ENCODE results near the gene HNRNPA3.

GRCh38 chr2:177241711-177242120 lies 29.1 kb downstream of the HNRNPA3 start:
- TF ChIP-seq EZH2phosphoT487 (IDR thresholded peaks at IDR 0.05; ENCODE audit: borderline replicate concordance, low read length) = no peak
- TF ChIP-seq, protein P1, sequence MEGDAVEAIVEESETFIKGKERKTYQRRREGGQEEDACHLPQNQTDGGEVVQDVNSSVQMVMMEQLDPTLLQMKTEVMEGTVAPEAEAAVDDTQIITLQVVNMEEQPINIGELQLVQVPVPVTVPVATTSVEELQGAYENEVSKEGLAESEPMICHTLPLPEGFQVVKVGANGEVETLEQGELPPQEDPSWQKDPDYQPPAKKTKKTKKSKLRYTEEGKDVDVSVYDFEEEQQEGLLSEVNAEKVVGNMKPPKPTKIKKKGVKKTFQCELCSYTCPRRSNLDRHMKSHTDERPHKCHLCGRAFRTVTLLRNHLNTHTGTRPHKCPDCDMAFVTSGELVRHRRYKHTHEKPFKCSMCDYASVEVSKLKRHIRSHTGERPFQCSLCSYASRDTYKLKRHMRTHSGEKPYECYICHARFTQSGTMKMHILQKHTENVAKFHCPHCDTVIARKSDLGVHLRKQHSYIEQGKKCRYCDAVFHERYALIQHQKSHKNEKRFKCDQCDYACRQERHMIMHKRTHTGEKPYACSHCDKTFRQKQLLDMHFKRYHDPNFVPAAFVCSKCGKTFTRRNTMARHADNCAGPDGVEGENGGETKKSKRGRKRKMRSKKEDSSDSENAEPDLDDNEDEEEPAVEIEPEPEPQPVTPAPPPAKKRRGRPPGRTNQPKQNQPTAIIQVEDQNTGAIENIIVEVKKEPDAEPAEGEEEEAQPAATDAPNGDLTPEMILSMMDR (IDR thresholded peaks at IDR 0.05; ENCODE audit: low read depth, low read length, poor library complexity, severe bottlenecking) = no peak
